K562 (cell line): Measurements from ENCODE around the gene VPS13D. TPM values are rescaled to one million over a fixed set of nuclear protein-coding genes. Genes with fewer than 3 reads are reported as not detected.

ENCODE experiments used
- ADNP ChIP-seq: fragments of 200-800 bp; sonication (Bioruptor generic); IDR thresholded peaks from 2 replicates; pipeline ENCODE4 v1.6.1; 2016; ENCODE audit warnings: missing genetic modification characterization, missing compliant biosample characterization
- BACH1 ChIP-seq: fragments of 200-800 bp; sonication (Bioruptor generic); IDR thresholded peaks from 2 replicates; pipeline ENCODE4 v1.6.1; 2016; ENCODE audit warnings: missing genetic modification characterization, missing compliant biosample characterization
- CBX5 ChIP-seq: IDR thresholded peaks from 2 replicates; pipeline ENCODE4 v1.6.1; 2014; ENCODE audit warnings: low read depth, borderline replicate concordance
- E2F5 ChIP-seq: sonication (generic); formaldehyde crosslinking; IDR thresholded peaks from 2 replicates; pipeline ENCODE4 v1.8.0; 2022; ENCODE audit warnings: mild to moderate bottlenecking, missing genetic modification reagents
- IRF1 ChIP-seq: sonication (generic); formaldehyde crosslinking; IDR thresholded peaks from 2 replicates; pipeline ENCODE4 v1.8.0; 2022; ENCODE audit warnings: missing genetic modification reagents, mild to moderate bottlenecking, borderline replicate concordance
- MLLT1 ChIP-seq, 2 experiments: fragments of 450-650 bp; IDR thresholded peaks; 2 replicates each; pipeline ENCODE4 v1.6.1; 2016
- NFATC3 ChIP-seq: fragments of 450-650 bp; IDR thresholded peaks from 2 replicates; pipeline ENCODE4 v1.6.1; 2017; ENCODE audit warnings: mild to moderate bottlenecking
- POLR2A ChIP-seq: fragments of 450-650 bp; conservative IDR thresholded peaks from 2 replicates; pipeline ENCODE4 v1.6.1; 2016
- RBM39 ChIP-seq: fragments of 200-400 bp; formaldehyde crosslinking; optimal IDR thresholded peaks from 2 replicates; pipeline ENCODE3; 2018; ENCODE audit warnings: low read depth, low read length
- SIN3B ChIP-seq: fragments of 450-650 bp; IDR thresholded peaks from 2 replicates; pipeline ENCODE4 v1.6.1; 2017; ENCODE audit warnings: low read depth, mild to moderate bottlenecking, moderate library complexity
- TCFL5 ChIP-seq: fragments of 250-450 bp; sonication (Bioruptor Pico); conservative IDR thresholded peaks from 2 replicates; pipeline ENCODE4 v1.6.1; 2021; ENCODE audit warnings: mild to moderate bottlenecking, moderate library complexity, matching md5 sums
- TSC22D4 ChIP-seq: fragments of 450-650 bp; IDR thresholded peaks from 2 replicates; pipeline ENCODE4 v1.6.1; 2016; ENCODE audit warnings: missing genetic modification characterization, missing biosample characterization, control low read depth
- VEZF1 ChIP-seq: fragments of 200-800 bp; sonication (Bioruptor generic); IDR thresholded peaks from 2 replicates; pipeline ENCODE4 v1.6.1; 2017; ENCODE audit warnings: missing genetic modification characterization, missing compliant biosample characterization
- ZC3H8 ChIP-seq: fragments of 450-650 bp; IDR thresholded peaks from 2 replicates; pipeline ENCODE4 v1.6.1; 2017
- ZNF507 ChIP-seq: conservative IDR thresholded peaks from 2 replicates; pipeline ENCODE4 v1.6.1; 2017; ENCODE audit warnings: missing genetic modification characterization, missing compliant biosample characterization
- polyA plus RNA-seq, 8 experiments: library from polyadenylated mRNA; depleted of rRNA in 4 of 8; stranded (reverse) in 5 of 8; unstranded in 3 of 8; fragments of >200 nt; fragmentation: Nextera tagmentation in 2 of 8; fragmentation: Illumina TruSeq in 1 of 8; extraction: Ambion mirVana in 2 of 8; extraction: Trizol in 1 of 8; gene quantifications; 2 replicates each; pipeline versions ENCODE4 v1.2.1 to v1.2.3, GENCODE V29; 2011 to 2014; ENCODE audit warnings: inconsistent platforms in 1 of 8, missing spikeins in 1 of 8
- total RNA-seq, 7 experiments: library from RNA; depleted of rRNA in 6 of 7; stranded (reverse); fragments of >200 nt in 6 of 7; fragmentation: Illumina TruSeq in 2 of 7; extraction: Trizol in 2 of 7; gene quantifications; 2 replicates each; pipeline versions ENCODE4 v1.2.1 to v1.2.3, GENCODE V29; 2011 to 2021; ENCODE audit warnings: low replicate concordance in 1 of 7
- TF ChIP-seq, protein P1 (sequence below): sonication (generic); formaldehyde crosslinking; IDR thresholded peaks from 2 replicates; pipeline ENCODE4 v1.8.0; 2022; ENCODE audit warnings: missing genetic modification reagents, mild to moderate bottlenecking, moderate library complexity, borderline replicate concordance
- TF ChIP-seq, protein P2 (sequence below): fragments of 450-650 bp; formaldehyde crosslinking; conservative IDR thresholded peaks from 2 replicates; pipeline ENCODE4 v1.4.0; 2022; ENCODE audit warnings: mild to moderate bottlenecking, missing genetic modification characterization
- TF ChIP-seq, protein P3 (sequence below): fragments of 450-650 bp; IDR thresholded peaks from 2 replicates; pipeline ENCODE4 v1.6.1; 2018; ENCODE audit warnings: mild to moderate bottlenecking, low read depth; ENCODE audit not compliant: partially characterized antibody

VPS13D gene
- total and polyA plus RNA-seq, 9 of the 15 experiments (the other 6 are each of a cell fraction or from before 2014, with no cell fraction given) = 6.1 to 51.5 (median 38.5) TPM

DNA sequence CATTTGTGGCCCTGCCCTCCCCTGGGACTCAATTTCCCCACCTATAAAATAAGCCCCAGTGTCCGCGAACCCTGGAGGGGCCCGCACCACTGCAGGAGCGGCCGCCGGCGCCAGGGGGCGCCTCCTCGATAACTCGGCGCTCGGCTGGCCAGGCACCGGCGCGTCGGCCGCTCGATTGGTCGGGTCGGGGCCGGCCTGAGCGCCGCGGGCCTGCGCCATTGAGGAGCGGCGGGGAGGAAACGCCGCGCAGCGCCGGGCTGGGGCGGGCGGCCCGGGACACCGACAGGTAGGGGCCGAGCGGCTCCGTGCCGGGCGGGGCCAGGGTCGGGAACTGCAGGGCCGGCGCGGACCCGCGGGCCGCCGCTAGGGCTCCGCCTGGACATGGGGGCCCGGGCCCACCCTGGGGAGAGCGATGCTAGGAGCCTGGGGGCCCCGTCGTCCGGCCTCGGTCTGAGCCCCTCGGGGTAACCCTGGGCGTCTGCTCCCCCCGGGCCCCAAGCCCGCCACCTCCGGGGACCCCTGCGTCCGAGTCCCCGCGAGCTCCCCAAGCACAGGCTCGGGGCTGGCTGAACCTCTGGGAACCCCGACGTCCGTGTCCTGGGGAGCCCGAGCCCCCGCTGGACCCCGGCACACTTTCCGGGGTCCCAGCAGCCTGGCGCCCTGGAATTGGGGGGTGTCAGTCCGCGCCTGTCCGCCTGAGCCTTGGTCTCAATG is at the start of gene VPS13D (continued):
- TF ChIP-seq, protein P1, sequence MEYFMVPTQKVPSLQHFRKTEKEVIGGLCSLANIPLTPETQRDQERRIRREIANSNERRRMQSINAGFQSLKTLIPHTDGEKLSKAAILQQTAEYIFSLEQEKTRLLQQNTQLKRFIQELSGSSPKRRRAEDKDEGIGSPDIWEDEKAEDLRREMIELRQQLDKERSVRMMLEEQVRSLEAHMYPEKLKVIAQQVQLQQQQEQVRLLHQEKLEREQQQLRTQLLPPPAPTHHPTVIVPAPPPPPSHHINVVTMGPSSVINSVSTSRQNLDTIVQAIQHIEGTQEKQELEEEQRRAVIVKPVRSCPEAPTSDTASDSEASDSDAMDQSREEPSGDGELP (CRISPR knock-in tag) = peak; percentile 50; the same call in 1 of the 2 replicates
- TF ChIP-seq NFATC3 (no peak), E2F5 (CRISPR knock-in tag) (no peak), ZC3H8 (no peak), IRF1 (no peak), POLR2A (no peak), VEZF1 (peak; percentile 71), BACH1 (tag) (no peak), ADNP (tag) (no peak), RBM39 (no peak), TCFL5 (CRISPR knock-in tag) (no peak), SIN3B (peak; percentile 88), CBX5 (no peak), TSC22D4 (tag) (no peak), MLLT1 (IDR thresholded peaks at IDR 0.05) (peak in 1 of 2 experiments; percentile 100; a peak in 2 of 4 replicates), ZNF507 (tag) (no peak)
- TF ChIP-seq, protein P2, sequence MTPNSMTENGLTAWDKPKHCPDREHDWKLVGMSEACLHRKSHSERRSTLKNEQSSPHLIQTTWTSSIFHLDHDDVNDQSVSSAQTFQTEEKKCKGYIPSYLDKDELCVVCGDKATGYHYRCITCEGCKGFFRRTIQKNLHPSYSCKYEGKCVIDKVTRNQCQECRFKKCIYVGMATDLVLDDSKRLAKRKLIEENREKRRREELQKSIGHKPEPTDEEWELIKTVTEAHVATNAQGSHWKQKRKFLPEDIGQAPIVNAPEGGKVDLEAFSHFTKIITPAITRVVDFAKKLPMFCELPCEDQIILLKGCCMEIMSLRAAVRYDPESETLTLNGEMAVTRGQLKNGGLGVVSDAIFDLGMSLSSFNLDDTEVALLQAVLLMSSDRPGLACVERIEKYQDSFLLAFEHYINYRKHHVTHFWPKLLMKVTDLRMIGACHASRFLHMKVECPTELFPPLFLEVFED (CRISPR knock-in tag) = no peak
- TF ChIP-seq, protein P3, sequence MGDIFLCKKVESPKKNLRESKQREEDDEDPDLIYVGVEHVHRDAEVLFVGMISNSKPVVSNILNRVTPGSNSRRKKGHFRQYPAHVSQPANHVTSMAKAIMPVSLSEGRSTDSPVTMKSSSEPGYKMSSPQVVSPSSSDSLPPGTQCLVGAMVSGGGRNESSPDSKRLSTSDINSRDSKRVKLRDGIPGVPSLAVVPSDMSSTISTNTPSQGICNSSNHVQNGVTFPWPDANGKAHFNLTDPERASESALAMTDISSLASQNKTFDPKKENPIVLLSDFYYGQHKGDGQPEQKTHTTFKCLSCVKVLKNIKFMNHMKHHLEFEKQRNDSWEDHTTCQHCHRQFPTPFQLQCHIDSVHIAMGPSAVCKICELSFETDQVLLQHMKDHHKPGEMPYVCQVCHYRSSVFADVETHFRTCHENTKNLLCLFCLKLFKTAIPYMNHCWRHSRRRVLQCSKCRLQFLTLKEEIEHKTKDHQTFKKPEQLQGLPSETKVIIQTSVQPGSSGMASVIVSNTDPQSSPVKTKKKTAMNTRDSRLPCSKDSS = no peak
